Measurements from ENCODE around the gene ZNF746. TPM values are rescaled to one million over a fixed set of nuclear protein-coding genes. Genes with fewer than 3 reads are reported as not detected.

Gene ZNF746
- total RNA-seq, 2 donors from 2014 or later = 21.0 to 40.0 TPM

GRCh38 chr7:149477494-149478443 lies 19.8 kb downstream of the ZNF746 start:
- peaks cover 0 to 3% of the 10 kb centered on the region in 2 donors for H3K36me3 ChIP-seq

GRCh38 chr7:149476791-149477190 lies 20.8 kb downstream of the ZNF746 start:
- intact Hi-C loops (cut with DNase I) = no loop called here
- Histone ChIP-seq H3K4me3 (no peak overlapping the region), H3K9me3 (no peaks in the 10 kb centered on the region), H3K27ac (no peak overlapping the region), H3K27me3 (replicated peaks; ENCODE audit: insufficient read depth) (no peaks in the 10 kb centered on the region), H3K36me3 (peaks cover 0 to 3% of the 10 kb centered on the region in 2 donors), H3K4me1 (replicated peaks) (no peaks in the 10 kb centered on the region)
- WGBS = 89% methylated on average over 12 of the region's 12 CpGs
- DNase-seq (ENCODE audit: low spot score) = no peak
- TF ChIP-seq POLR2AphosphoS5 (IDR thresholded peaks at IDR 0.05) (no peak), POLR2A (IDR thresholded peaks at IDR 0.05) (no peak), CTCF (IDR thresholded peaks at IDR 0.05) (no peak)

More at GRCh38 chr7:149477494-149478443, 19.8 kb downstream of the ZNF746 start:
- H3K27me3 ChIP-seq (replicated peaks; ENCODE audit: insufficient read depth) = no peaks in the 10 kb centered on the region
- H3K9me3 ChIP-seq = no peaks in the 10 kb centered on the region
- H3K4me1 ChIP-seq (replicated peaks) = no peaks in the 10 kb centered on the region
- 95% methylated on average over 18 of the region's 18 CpGs for WGBS
- TF ChIP-seq POLR2A (IDR thresholded peaks at IDR 0.05) (no peak), POLR2AphosphoS5 (IDR thresholded peaks at IDR 0.05) (no peak), CTCF (IDR thresholded peaks at IDR 0.05) (no peak)
- no peak overlapping the region for H3K4me3 ChIP-seq
- H3K27ac ChIP-seq = no peak overlapping the region
- intact Hi-C loops (cut with DNase I) = no loop called here
- no peak for DNase-seq (ENCODE audit: low spot score)

GRCh38 chr7:149475121-149476045 lies 22.2 kb downstream of the ZNF746 start:
- intact Hi-C loops (cut with DNase I) = no loop called here
- WGBS = 94% methylated on average over 21 of the region's 21 CpGs
- H3K27me3 ChIP-seq (replicated peaks; ENCODE audit: insufficient read depth) = no peaks in the 10 kb centered on the region
- H3K9me3 ChIP-seq = no peaks in the 10 kb centered on the region
- no peak overlapping the region for H3K4me3 ChIP-seq
- no peaks in the 10 kb centered on the region for H3K4me1 ChIP-seq (replicated peaks)
- no peak overlapping the region for H3K27ac ChIP-seq
- TF ChIP-seq POLR2A (IDR thresholded peaks at IDR 0.05) (no peak), CTCF (IDR thresholded peaks at IDR 0.05) (no peak), POLR2AphosphoS5 (IDR thresholded peaks at IDR 0.05) (no peak)
- DNase-seq (ENCODE audit: low spot score) = no peak
- H3K36me3 ChIP-seq = peaks cover 0 to 3% of the 10 kb centered on the region in 2 donors

GRCh38 chr7:149474309-149475120 lies 23.1 kb downstream of the ZNF746 start:
- no peaks in the 10 kb centered on the region for H3K4me1 ChIP-seq (replicated peaks)
- H3K9me3 ChIP-seq = no peaks in the 10 kb centered on the region
- intact Hi-C loops (cut with DNase I) = no loop called here
- WGBS = 94% methylated on average over 77 of the region's 77 CpGs
- no peak overlapping the region for H3K4me3 ChIP-seq
- no peak overlapping the region for H3K27ac ChIP-seq
- peaks cover 0 to 3% of the 10 kb centered on the region in 2 donors for H3K36me3 ChIP-seq
- TF ChIP-seq POLR2A (IDR thresholded peaks at IDR 0.05) = no peak
- no peak for TF ChIP-seq POLR2AphosphoS5 (IDR thresholded peaks at IDR 0.05)
- TF ChIP-seq CTCF (IDR thresholded peaks at IDR 0.05) = no peak
- no peaks in the 10 kb centered on the region for H3K27me3 ChIP-seq (replicated peaks; ENCODE audit: insufficient read depth)
- DNase-seq (ENCODE audit: low spot score) = no peak

All from prostate gland (tissue), 2 donors.